Measurements from ENCODE around the gene ELK1. TPM values are rescaled to one million over a fixed set of nuclear protein-coding genes. Genes with fewer than 3 reads are reported as not detected.

The ELK1 gene
- total RNA-seq, 4 donors from 2014 or later: 14.9 to 18.2 (median 16.1) TPM

DNA sequence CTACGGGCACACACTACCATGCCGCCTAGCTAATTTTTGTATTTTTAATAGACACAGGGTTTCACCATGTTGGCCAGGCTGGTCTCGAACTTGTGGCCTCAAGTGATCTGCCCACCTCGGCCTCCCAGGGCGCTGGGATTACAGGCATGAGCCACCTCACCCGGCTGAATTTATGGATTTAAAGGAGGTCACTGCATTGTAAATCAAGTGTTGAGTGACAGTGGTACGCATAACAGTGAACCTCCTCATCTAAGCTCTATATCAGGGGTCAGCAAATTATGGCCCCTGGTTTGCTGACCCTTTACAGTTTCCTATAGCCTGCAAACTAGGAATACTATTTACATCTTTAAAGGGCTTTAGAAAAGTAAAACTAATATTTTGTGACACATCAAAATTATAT, 11.2 kb upstream of the ELK1 start:
- Histone ChIP-seq H3K4me1 (no peaks in the 10 kb centered on the region), H3K4me3 (no peak overlapping the region), H3K9me3 (no peaks in the 10 kb centered on the region), H3K27me3 (no peaks in the 10 kb centered on the region), H3K36me3 (peaks cover 0 to 8% (median 0%) of the 10 kb centered on the region in 3 donors), H3K27ac (no peak overlapping the region)
- no peak for DNase-seq
- TF ChIP-seq, protein P1, sequence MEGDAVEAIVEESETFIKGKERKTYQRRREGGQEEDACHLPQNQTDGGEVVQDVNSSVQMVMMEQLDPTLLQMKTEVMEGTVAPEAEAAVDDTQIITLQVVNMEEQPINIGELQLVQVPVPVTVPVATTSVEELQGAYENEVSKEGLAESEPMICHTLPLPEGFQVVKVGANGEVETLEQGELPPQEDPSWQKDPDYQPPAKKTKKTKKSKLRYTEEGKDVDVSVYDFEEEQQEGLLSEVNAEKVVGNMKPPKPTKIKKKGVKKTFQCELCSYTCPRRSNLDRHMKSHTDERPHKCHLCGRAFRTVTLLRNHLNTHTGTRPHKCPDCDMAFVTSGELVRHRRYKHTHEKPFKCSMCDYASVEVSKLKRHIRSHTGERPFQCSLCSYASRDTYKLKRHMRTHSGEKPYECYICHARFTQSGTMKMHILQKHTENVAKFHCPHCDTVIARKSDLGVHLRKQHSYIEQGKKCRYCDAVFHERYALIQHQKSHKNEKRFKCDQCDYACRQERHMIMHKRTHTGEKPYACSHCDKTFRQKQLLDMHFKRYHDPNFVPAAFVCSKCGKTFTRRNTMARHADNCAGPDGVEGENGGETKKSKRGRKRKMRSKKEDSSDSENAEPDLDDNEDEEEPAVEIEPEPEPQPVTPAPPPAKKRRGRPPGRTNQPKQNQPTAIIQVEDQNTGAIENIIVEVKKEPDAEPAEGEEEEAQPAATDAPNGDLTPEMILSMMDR (IDR thresholded peaks at IDR 0.05): no peak
- TF ChIP-seq POLR2A (IDR thresholded peaks at IDR 0.05): no peak

DNA sequence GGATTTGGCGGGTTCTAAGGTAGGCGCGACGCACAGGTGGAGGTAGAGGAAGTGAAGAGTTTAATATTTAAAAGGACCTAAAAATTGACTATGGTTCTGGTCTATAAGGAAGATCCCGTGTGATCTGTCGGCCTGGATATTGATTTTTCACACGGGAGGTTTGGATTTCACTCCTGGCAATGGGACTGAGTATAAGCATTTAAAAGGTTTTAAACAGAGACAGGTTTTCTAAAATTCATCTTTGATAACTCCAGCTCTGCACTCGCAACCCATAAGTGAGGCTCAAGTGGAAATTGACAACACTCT, 9.0 kb upstream of the ELK1 start:
- Histone ChIP-seq H3K4me1 (no peaks in the 10 kb centered on the region), H3K4me3 (peak overlapping the region; percentile 54 to 71 (median 64)), H3K27me3 (no peaks in the 10 kb centered on the region), H3K9me3 (no peaks in the 10 kb centered on the region), H3K36me3 (peaks cover 0 to 14% (median 0%) of the 10 kb centered on the region in 3 donors), H3K27ac (peak overlapping the region; percentile 86 to 100 (median 98))
- TF ChIP-seq, protein P1 (IDR thresholded peaks at IDR 0.05): no peak
- no peak for TF ChIP-seq POLR2A (IDR thresholded peaks at IDR 0.05)
- DNase-seq: no peak

- Histone ChIP-seq H3K36me3 (peaks cover 0 to 14% (median 0%) of the 10 kb centered on the region in 3 donors), H3K9me3 (no peaks in the 10 kb centered on the region), H3K4me3 (peak within 1 kb of the TSS; percentile 54 to 71 (median 64)), H3K27ac (peak within 1 kb of the TSS; percentile 86 to 100 (median 98)), H3K4me1 (no peaks in the 10 kb centered on the region), H3K27me3 (no peaks in the 10 kb centered on the region)
- TF ChIP-seq, protein P1 (IDR thresholded peaks at IDR 0.05): no peak
- peak; percentile 79 to 84 for TF ChIP-seq POLR2A (IDR thresholded peaks at IDR 0.05)
- peak; percentile 92 to 97 (median 93) for DNase-seq
Measured at GRCh38 chrX:47658684-47659420, 8.5 kb upstream of the ELK1 start, which contains the start of gene UXT. Gene UXT, minus strand, starts transcription at chrX:47659180. Its CDS starts 253 bp downstream, at chrX:47658927.

DNA sequence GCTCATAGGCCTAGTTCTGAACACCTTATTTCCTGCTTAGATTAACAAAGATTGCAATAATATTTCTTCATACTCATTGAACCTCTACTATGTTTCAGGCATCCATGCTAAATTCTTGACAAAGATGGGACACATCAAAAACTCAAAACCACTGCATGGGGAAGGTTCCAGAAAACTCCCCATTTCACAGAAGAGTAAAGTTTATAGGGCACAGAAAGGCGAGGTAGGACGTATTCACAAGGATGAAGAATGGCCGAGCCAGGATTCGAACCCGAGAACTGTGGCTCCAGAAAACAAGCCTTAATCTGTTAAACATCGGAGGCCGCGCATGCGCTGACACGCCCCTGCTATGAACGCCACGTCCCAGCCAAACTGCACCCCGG, 7.9 kb upstream of the ELK1 start:
- Histone ChIP-seq H3K4me1 (no peaks in the 10 kb centered on the region), H3K27ac (peak overlapping the region; percentile 86 to 100 (median 98)), H3K9me3 (no peaks in the 10 kb centered on the region), H3K36me3 (peaks cover 0 to 14% (median 0%) of the 10 kb centered on the region in 3 donors), H3K4me3 (peak overlapping the region; percentile 54 to 71 (median 64)), H3K27me3 (no peaks in the 10 kb centered on the region)
- DNase-seq: no peak
- TF ChIP-seq POLR2A (IDR thresholded peaks at IDR 0.05): no peak
- TF ChIP-seq, protein P1 (IDR thresholded peaks at IDR 0.05): no peak

- peak in 1 of 2 donors; percentile 18 for TF ChIP-seq POLR2A (IDR thresholded peaks at IDR 0.05)
- TF ChIP-seq, protein P1 (IDR thresholded peaks at IDR 0.05): no peak
- H3K4me1 ChIP-seq: peaks cover 0 to 15% (median 0%) of the 10 kb centered on the region in 4 donors
- DNase-seq: no peak
- H3K27me3 ChIP-seq: no peaks in the 10 kb centered on the region
- peak overlapping the region; percentile 46 to 84 (median 72) for H3K4me3 ChIP-seq
- peaks cover 0 to 4% (median 0%) of the 10 kb centered on the region in 3 donors for H3K36me3 ChIP-seq
- H3K27ac ChIP-seq: peak overlapping the region; percentile 82 to 90 (median 86)
- H3K9me3 ChIP-seq: no peaks in the 10 kb centered on the region
Measured at GRCh38 chrX:47651043-47651905, 911 bp upstream of the ELK1 start.
